Fibroblast of gingiva (primary cell): ENCODE data around the gene UBASH3A.

ENCODE experiments used
- DNase-seq: peaks from one replicate; pipeline ENCODE4 v3.0.0-alpha.2; 2011; ENCODE audit warnings: low read depth

The UBASH3A gene

DNA sequence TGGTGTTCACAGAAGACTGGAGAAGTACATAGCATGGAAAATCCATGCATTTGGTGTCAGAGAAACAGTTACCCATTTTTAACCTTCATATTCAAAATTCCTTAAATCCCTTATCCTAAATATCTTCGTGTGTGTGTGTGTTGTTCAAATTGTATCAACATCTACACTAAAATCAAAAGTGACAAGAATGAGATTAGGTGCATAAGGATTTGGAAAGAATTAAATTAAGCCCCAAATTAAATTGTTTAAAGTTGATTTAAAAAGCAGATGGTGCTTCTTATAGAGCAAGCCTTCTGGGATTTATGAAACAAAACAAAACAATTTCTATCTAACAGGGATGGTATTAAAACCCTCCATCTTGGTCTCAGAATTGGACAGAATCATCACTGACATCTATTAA is 87.6 kb downstream of the UBASH3A start:
- DNase-seq: no peak

DNA sequence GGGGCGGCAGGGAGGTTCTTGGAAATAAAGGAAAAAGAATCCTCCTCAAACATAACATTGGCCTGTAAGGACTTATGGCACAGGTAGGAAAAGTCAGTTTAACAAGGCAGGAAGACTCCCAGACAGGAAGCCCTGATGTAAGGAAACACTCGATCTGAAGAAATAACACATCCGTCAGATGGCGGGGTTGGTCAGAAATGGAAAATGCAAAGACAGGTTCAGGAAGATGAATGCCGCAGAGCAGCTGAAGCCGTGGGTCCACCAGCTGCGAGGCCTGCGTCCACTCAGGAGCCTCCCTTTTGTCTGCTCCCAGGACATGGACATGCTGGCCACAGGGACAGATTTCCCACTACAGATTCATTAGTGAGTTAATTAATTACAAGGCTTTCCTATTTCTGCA is 88.5 kb downstream of the UBASH3A start:
- DNase-seq: no peak

DNA sequence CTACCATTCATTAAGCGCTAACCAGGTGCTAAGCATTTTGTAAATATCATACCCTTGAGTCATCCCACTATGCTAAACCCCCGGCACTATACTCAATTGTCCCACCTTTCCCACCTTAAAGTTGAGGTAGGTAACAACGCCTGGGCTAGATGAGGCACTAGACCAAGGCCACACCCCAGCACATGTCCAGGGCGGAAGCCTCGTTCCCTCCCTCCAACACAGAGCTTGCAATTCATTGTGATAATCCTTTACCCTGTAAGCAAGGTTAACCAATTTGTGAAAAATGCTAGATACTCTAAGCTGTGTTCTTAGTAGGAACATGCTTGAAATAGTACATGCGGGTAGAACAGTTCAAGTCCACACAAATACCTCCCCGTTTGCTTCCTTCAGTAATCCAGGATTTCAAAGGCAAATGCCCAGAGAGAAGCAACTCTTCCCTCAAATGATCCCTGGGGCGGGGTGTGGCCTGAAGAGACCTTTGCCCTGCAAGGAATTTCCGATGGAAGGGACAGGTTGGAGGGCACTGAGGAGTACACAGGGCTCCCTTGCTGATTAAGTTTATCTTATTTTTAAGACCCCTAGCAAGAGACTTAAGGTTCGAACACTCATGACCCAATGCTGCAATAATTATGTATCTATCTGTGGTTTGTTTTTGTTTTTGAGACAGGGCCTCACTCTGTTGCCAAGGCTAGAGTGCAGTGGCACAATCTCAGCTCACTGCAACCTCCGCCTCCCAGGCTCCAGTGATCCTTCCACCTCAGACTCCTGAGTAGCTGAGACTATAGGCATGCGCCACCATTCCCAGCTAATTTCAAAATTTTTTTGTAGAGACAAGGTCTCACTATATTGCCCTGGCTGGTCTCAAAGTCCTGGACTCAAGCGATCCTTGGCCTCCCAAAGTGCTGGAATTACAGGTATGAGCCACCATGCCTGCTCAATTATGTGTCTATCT is 89.7 kb downstream of the UBASH3A start:
- DNase-seq: no peak

DNA sequence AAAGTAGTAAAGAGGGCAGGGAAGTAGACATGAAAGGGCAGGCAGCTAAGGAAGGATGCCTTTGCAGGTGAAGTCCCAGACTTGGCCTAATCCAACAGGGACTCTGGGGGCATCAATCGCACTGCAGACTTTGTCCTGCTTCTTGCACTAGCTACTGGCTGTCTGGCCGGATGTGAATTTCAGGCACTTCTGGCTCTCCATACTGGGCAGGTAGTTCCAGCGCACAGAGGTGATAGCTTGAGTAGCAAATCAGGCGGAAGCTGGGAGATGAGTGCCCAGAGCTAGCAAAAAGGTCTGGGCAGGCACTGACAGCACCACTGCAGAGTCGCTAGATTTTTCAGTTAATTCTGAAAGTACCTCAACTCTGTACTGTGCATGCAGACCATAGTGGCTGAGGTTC is 91.3 kb downstream of the UBASH3A start:
- no peak for DNase-seq

DNA sequence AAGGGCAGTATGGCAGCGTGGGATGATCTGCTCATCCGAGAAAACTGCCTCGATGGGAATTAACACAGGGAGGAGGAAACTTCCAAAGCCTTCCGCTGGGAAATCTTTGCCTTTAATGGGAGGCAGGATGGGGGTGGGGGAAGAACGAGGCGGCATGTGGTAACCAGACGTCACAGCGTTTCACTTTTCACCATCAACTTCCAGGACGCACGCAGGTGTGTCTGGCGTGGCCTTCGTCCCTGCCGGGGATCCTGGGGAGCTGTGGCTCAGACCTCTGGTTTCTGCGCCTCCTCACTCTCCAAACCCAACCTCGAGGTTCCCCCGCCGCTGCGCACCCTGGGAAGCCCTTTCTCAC is 92.0 kb downstream of the UBASH3A start:
- no peak for DNase-seq

DNA sequence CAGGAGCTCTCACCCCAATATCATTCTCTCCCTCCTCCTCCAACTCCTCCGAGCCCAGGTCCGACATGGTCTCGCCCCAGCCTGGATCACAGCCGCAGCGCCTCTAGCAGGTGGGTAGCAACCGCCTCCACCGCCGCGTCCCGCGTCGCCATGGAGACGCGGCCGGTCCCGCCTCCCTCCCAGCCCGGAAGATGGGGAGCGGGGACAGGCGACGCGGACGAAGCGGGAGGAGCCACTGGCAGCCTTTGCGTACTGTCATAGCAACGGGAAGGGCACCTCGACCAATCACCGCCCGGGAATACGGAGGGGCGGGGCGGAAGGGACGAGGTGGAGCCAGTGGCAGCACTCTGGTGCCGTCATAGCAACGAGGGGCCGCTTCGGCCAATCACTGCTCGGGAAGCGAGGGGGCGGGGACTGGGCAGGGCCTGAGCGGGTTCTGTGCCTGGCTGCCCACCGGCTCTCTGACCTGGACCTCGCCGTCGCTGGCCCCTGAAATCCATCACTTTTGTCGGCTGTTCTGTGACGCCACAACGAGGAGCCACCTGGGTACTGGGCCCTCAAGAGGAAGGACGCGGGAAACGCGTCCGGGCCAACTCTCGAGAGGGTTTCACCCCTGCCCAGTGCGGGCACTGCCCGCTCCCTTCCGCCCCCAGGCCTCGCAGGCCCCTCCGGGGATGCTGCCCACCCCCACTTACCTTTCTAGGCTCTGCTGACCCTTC is 92.6 kb downstream of the UBASH3A start, which contains the start of gene RSPH1:
Gene RSPH1 (minus strand): TSS at position 105 of the 719 bp plus-strand sequence. CDS start 38 bp downstream, at position 67.
- peak; percentile 98 for DNase-seq

DNA sequence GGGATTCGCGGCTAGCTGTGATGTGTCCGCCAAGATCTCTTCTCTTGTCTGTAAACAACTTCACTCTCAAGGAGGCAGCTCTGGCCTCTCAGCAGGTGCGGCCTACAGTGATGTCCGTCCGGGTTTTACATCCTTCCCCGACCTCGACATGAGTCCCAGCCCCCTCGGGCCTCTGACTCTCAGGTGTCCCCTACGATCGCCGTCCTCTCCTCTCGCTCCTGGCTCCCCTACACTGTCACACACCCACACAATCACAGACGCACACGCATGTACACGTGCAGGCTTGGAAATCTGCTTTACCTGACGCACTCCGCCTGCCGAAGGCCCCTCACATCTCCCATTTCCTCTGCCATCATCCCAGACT is 93.1 kb downstream of the UBASH3A start:
- DNase-seq: no peak
